Aorta (tissue), 5 donors: Measurements from ENCODE around the gene COX6A2. TPM values are rescaled to one million over a fixed set of nuclear protein-coding genes. Genes with fewer than 3 reads are reported as not detected.

Experiments used
- ATAC-seq: fragments of 200-7000 bp; cut with Tn5 transposase; one replicate; pipeline ENCODE4 v1.9.1; 2022; ENCODE audit warnings: moderate library complexity; ENCODE audit not compliant: low FRiP score
- DNase-seq, 2 donors: peaks; one replicate each; pipeline ENCODE4 v3.0.0-alpha.2; 2020
- H3K27ac ChIP-seq, 2 donors: one replicate each; pipeline ENCODE4 v1.5.1; 2013; ENCODE audit warnings: low read length in 2 of 2, mild to moderate bottlenecking in 2 of 2, moderate library complexity in 2 of 2, control low read depth in 1 of 2, inconsistent platforms in 1 of 2, low read depth in 1 of 2
- H3K27me3 ChIP-seq, 2 donors: one replicate each; pipeline ENCODE4 v1.6.1; 2013; ENCODE audit warnings: control low read depth in 1 of 2, low read length in 1 of 2, mild to moderate bottlenecking in 1 of 2, moderate library complexity in 1 of 2; ENCODE audit not compliant: insufficient read depth in 2 of 2, control insufficient read depth in 1 of 2
- H3K36me3 ChIP-seq, 2 donors: one replicate each; pipeline ENCODE4 v1.6.1; 2013; ENCODE audit warnings: control low read depth in 1 of 2, low read length in 1 of 2, mild to moderate bottlenecking in 1 of 2; ENCODE audit not compliant: insufficient read depth in 2 of 2, control insufficient read depth in 1 of 2
- H3K4me1 ChIP-seq, 2 donors: one replicate each; pipeline ENCODE4 v1.6.1; 2013; ENCODE audit warnings: low read length in 2 of 2, control low read depth in 1 of 2, mild to moderate bottlenecking in 1 of 2, moderate library complexity in 1 of 2; ENCODE audit not compliant: insufficient read depth in 2 of 2, control insufficient read depth in 1 of 2
- H3K4me3 ChIP-seq, 2 donors: one replicate each; pipeline ENCODE4 v1.5.1; 2013; ENCODE audit warnings: low read length in 2 of 2, control low read depth in 1 of 2, mild to moderate bottlenecking in 1 of 2
- H3K9me3 ChIP-seq: one replicate; pipeline ENCODE4 v1.6.1; 2013; ENCODE audit warnings: mild to moderate bottlenecking, low read length; ENCODE audit not compliant: control insufficient read depth
- WGBS, 2 donors: extraction: QIAGEN DNeasy Blood & Tissue Kit; methylation state at CpG; one replicate each; pipeline ENCODE4 v1.1.7; 2013; 5-methylcytosine and 5-hydroxymethylcytosine counted together
- intact Hi-C, 2 donors: fragments of 100-400 bp; cut with DNase I; formaldehyde crosslinking; loops; one replicate each; pipeline versions ENCODE4 v1.14.2 to v1.15.0; 2022
- polyA plus RNA-seq, 2 donors: library from polyadenylated mRNA; stranded (reverse); fragments of 200-250 nt; gene quantifications; one replicate each; pipeline ENCODE4 v1.2.3, GENCODE V29; 2013
- total RNA-seq, 2 donors: library from RNA; stranded (reverse); fragmentation: NEBNext Ultra II Directional; extraction: Animal tissue kit (Norgen Biotek cat#: 25700); gene quantifications; one replicate each; pipeline ENCODE4 v1.2.1, GENCODE V29; 2021
- donor health status: healthy with polysubstance abuse.
- donor health status: Bipolar disorder and iron deficiency.
- donor health status: DM: no; HTN: no; CAD: no.
- donor health status: DM: no; HTN: no; CAD: no.
- donor health status: DM: yes; HTN: yes; CAD: no.

The COX6A2 gene
- total and polyA plus RNA-seq, 4 donors, result 3.0 to 10.6 TPM; not detected in 2

DNA sequence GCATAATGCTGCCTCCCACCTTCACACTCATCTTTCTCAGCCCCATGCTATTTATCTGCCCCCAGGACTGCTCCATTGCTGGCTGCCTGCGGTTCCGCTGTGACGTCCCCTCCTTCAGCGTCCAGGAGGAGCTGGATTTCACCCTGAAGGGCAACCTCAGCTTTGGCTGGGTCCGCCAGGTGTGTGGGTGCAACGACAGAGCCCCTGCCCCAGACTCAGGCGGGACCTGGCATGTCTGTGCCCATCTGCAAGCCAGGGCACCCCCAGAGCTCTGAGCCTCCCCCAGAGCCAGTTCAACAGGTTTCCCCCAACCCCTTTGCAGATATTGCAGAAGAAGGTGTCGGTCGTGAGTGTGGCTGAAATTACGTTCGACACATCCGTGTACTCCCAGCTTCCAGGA is 48.0 kb downstream of the COX6A2 start:
- H3K9me3 ChIP-seq, result no peaks in the 10 kb centered on the region
- no peak overlapping the region for H3K27ac ChIP-seq
- ATAC-seq (no peak), DNase-seq (peak in 1 of 2 donors; percentile 62)
- 69 to 75% methylated on average over 12 of the region's 12 CpGs for WGBS, 2 donors
- H3K27me3 ChIP-seq, result no peaks in the 10 kb centered on the region
- H3K4me3 ChIP-seq, result no peak overlapping the region
- H3K36me3 ChIP-seq, result no peaks in the 10 kb centered on the region
- intact Hi-C loops, result no loop called here
- no peaks in the 10 kb centered on the region for H3K4me1 ChIP-seq

Other genes starting within 250 kb of the COX6A2 start
- 100 to 1,000 TPM; 243 to 254 TPM for gene FUS, start 248.2 kb downstream of the COX6A2 start, total RNA-seq
- 100 to 1,000 TPM in 1 of 2 donors, 10 to 100 TPM in 1; 95.7 to 329 TPM for gene FUS, start 248.2 kb downstream of the COX6A2 start, polyA plus RNA-seq
- gene PYCARD, start 225.6 kb downstream of the COX6A2 start, total RNA-seq, result 10 to 100 TPM; 13.3 to 23.9 TPM
- gene PYCARD, start 225.6 kb downstream of the COX6A2 start, polyA plus RNA-seq, result 10 to 100 TPM; 14.7 to 52.7 TPM
- under 1 TPM in 1 of 2 donors, not detected in 1; 0.24 TPM for gene TRIM72, start 214.2 kb downstream of the COX6A2 start, total RNA-seq
- gene TRIM72, start 214.2 kb downstream of the COX6A2 start, polyA plus RNA-seq, result under 1 TPM in 1 of 2 donors, not detected in 1; 0.05 TPM
- not detected for gene PYDC1, start 211.2 kb downstream of the COX6A2 start, total RNA-seq
- gene PYDC1, start 211.2 kb downstream of the COX6A2 start, polyA plus RNA-seq, result not detected
- 10 to 100 TPM; 15.7 to 40.1 TPM for gene ITGAM, start 168.4 kb downstream of the COX6A2 start, total RNA-seq
- 1 to 10 TPM in 1 of 2 donors, under 1 TPM in 1; 0.74 to 6.9 TPM for gene ITGAM, start 168.4 kb downstream of the COX6A2 start, polyA plus RNA-seq
- gene ITGAX, start 73.2 kb downstream of the COX6A2 start, total RNA-seq, result 10 to 100 TPM; 25.0 to 27.0 TPM
- 1 to 10 TPM in 1 of 2 donors, under 1 TPM in 1; 0.79 to 5.1 TPM for gene ITGAX, start 73.2 kb downstream of the COX6A2 start, polyA plus RNA-seq
- under 1 TPM; 0.45 to 0.54 TPM for gene ITGAD, start 35.0 kb downstream of the COX6A2 start, total RNA-seq
- gene ITGAD, start 35.0 kb downstream of the COX6A2 start, polyA plus RNA-seq, result under 1 TPM in 1 of 2 donors, not detected in 1; 0.63 TPM
- 1 to 10 TPM in 1 of 2 donors, under 1 TPM in 1; 0.68 to 1.9 TPM for gene ZNF843, start 14.4 kb upstream of the COX6A2 start, total RNA-seq
- gene ZNF843, start 14.4 kb upstream of the COX6A2 start, polyA plus RNA-seq, result 1 to 10 TPM in 1 of 2 donors, under 1 TPM in 1; 0.50 to 1.0 TPM
- gene ARMC5, start 31.1 kb upstream of the COX6A2 start, total RNA-seq, result 1 to 10 TPM; 7.9 to 9.7 TPM
- 10 to 100 TPM in 1 of 2 donors, 1 to 10 TPM in 1; 2.1 to 14.1 TPM for gene ARMC5, start 31.1 kb upstream of the COX6A2 start, polyA plus RNA-seq
- 100 to 1,000 TPM; 166 to 240 TPM for gene TGFB1I1, start 43.8 kb upstream of the COX6A2 start, total RNA-seq
- 100 to 1,000 TPM; 124 to 232 TPM for gene TGFB1I1, start 43.8 kb upstream of the COX6A2 start, polyA plus RNA-seq
- under 1 TPM; 0.24 to 0.65 TPM for gene SLC5A2, start 54.8 kb upstream of the COX6A2 start, total RNA-seq
- 1 to 10 TPM in 1 of 2 donors, not detected in 1; 2.3 TPM for gene SLC5A2, start 54.8 kb upstream of the COX6A2 start, polyA plus RNA-seq
- gene RUSF1, start 80.0 kb upstream of the COX6A2 start, total RNA-seq, result 10 to 100 TPM; 50.6 to 62.4 TPM
- gene RUSF1, start 80.0 kb upstream of the COX6A2 start, polyA plus RNA-seq, result 10 to 100 TPM; 15.3 to 71.7 TPM
- gene AHSP, start 99.5 kb upstream of the COX6A2 start, total RNA-seq, result 1 to 10 TPM in 1 of 2 donors, not detected in 1; 4.7 TPM
- gene AHSP, start 99.5 kb upstream of the COX6A2 start, polyA plus RNA-seq, result not detected